H1 (cell line): ENCODE data around the gene FBXL16.

Experiments used
- CHD2 ChIP-seq: IDR thresholded peaks from 2 replicates; pipeline ENCODE4 v1.6.1; 2012; ENCODE audit warnings: low read length, improper control_type of control experiment
- JUND ChIP-seq: IDR thresholded peaks from 2 replicates; pipeline ENCODE4 v1.6.1; 2011; ENCODE audit warnings: mild to moderate bottlenecking, improper control_type of control experiment, low read length
- KDM1A ChIP-seq: fragments of 200-600, 300-600 bp; sonication (generic); IDR thresholded peaks from 2 replicates; pipeline ENCODE4 v1.7.1; 2016; ENCODE audit warnings: mild to moderate bottlenecking, low read length, borderline replicate concordance
- RFX5 ChIP-seq: IDR thresholded peaks from 2 replicates; pipeline ENCODE4 v1.6.1; 2011; ENCODE audit warnings: low read depth, low read length, improper control_type of control experiment, borderline replicate concordance
- TF ChIP-seq, protein P1 (sequence below), 3 experiments: IDR thresholded peaks; 1 replicate in 2 of 3; 2 replicates in 1 of 3; pipeline versions ENCODE4 v1.5.1 to v1.6.1; 2011; ENCODE audit warnings: low read length in 3 of 3, mild to moderate bottlenecking in 3 of 3, inconsistent platforms in 2 of 3, low read depth in 1 of 3, moderate library complexity in 1 of 3; ENCODE audit not compliant: insufficient read depth in 1 of 3; ENCODE audit errors: control extremely low read depth in 1 of 3

GRCh38 chr16:718922-719321 is 13.3 kb upstream of the FBXL16 start:
- TF ChIP-seq KDM1A (no peak), RFX5 (no peak), JUND (no peak), CHD2 (no peak)
- TF ChIP-seq, protein P1, sequence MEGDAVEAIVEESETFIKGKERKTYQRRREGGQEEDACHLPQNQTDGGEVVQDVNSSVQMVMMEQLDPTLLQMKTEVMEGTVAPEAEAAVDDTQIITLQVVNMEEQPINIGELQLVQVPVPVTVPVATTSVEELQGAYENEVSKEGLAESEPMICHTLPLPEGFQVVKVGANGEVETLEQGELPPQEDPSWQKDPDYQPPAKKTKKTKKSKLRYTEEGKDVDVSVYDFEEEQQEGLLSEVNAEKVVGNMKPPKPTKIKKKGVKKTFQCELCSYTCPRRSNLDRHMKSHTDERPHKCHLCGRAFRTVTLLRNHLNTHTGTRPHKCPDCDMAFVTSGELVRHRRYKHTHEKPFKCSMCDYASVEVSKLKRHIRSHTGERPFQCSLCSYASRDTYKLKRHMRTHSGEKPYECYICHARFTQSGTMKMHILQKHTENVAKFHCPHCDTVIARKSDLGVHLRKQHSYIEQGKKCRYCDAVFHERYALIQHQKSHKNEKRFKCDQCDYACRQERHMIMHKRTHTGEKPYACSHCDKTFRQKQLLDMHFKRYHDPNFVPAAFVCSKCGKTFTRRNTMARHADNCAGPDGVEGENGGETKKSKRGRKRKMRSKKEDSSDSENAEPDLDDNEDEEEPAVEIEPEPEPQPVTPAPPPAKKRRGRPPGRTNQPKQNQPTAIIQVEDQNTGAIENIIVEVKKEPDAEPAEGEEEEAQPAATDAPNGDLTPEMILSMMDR (IDR thresholded peaks at IDR 0.05; ENCODE audit: control extremely low read depth in 1 of 3, insufficient read depth in 1 of 3, low read depth in 1 of 3, low read length in 3 of 3): no peak
